Activated CD8-positive, alpha-beta T cell treated with anti-CD3 and anti-CD28 coated beads for 36 hours (primary cell): ENCODE measurements around the gene DEDD. TPM values are rescaled to one million over a fixed set of nuclear protein-coding genes. Genes with fewer than 3 reads are reported as not detected.

ENCODE experiments used
- ATAC-seq: fragments of 200-7000 bp; cut with Tn5 transposase; one replicate; pipeline ENCODE4 v1.10.0; 2021; ENCODE audit warnings: mild to moderate bottlenecking, moderate library complexity
- CTCF ChIA-PET: fragments of 350-600 bp; sonication (Branson Sonifier 250); formaldehyde crosslinking; loops from one replicate; lab custom pipeline; 2021; ENCODE audit warnings: antibody characterized with exemption; lab: Charles Lee
- POLR2A ChIA-PET: fragments of 350-600 bp; sonication (Branson Sonifier 250); formaldehyde crosslinking; loops from one replicate; lab custom pipeline; 2021; ENCODE audit warnings: antibody characterized with exemption; lab: Charles Lee
- DNase-seq: peaks from one replicate; pipeline ENCODE4 v3.0.0-alpha.2; 2020
- H3K27ac Mint-ChIP-seq: one replicate; pipeline ENCODE4 v1.8.0; 2021; ENCODE audit warnings: mild to moderate bottlenecking, mixed read lengths
- H3K27me3 Mint-ChIP-seq: one replicate; pipeline ENCODE4 v1.8.0; 2021; ENCODE audit warnings: mixed read lengths
- H3K36me3 Mint-ChIP-seq: one replicate; pipeline ENCODE4 v1.8.0; 2021; ENCODE audit warnings: low read depth, mixed read lengths
- H3K4me1 Mint-ChIP-seq: one replicate; pipeline ENCODE4 v1.8.0; 2021; ENCODE audit warnings: low read depth, mixed read lengths
- H3K4me3 Mint-ChIP-seq: one replicate; pipeline ENCODE4 v1.8.0; 2021; ENCODE audit warnings: mild to moderate bottlenecking, moderate library complexity, mixed read lengths
- H3K9me3 Mint-ChIP-seq: one replicate; pipeline ENCODE4 v1.8.0; 2021; ENCODE audit warnings: mixed read lengths
- intact Hi-C: fragments of 100-400 bp; cut with micrococcal nuclease; formaldehyde crosslinking; loops from one replicate; pipeline ENCODE4 v1.10.0; 2022
- total RNA-seq, 2 experiments: library from RNA; stranded (reverse); gene quantifications; one replicate each; pipeline ENCODE4 v1.2.3, GENCODE V29; 2021
- TF ChIP-seq, protein P1 (sequence below): fragments of 200-600 bp; IDR thresholded peaks from one replicate; pipeline ENCODE4 v1.8.0; 2022; ENCODE audit warnings: antibody characterized with exemption, mild to moderate bottlenecking

The DEDD gene
- total RNA-seq, 2 experiments from 2014 or later = 30.4 to 37.0 TPM

DNA sequence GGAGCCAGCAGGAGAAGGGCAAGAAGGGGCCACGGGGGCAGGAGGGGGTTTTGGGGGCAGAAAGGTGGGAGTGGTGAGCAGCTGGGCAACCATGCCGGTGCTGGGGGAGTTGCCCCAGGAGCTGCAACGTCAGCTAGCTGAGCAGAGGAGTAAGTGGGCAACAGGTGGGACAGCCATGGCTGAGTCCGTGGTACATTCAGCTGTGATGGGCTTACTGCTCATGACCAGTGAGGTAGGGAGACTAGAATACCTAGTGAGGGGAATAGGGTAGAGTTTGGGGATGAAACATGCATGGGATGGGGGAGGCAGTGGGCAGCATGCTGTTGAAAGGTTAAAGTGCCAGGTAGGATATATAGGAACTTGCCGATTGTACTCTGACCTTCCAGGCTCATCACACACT, 29.2 kb upstream of the DEDD start:
- H3K9me3 Mint-ChIP-seq = no peaks in the 10 kb centered on the region
- DNase-seq (no peak), ATAC-seq (no peak)
- CTCF ChIA-PET = interaction anchor here (1.6 to 1.8 kb wide), 2 partner anchors 65 to 129 kb away, joined by 3 to 7 read pairs; partner anchors contain the start of gene TOMM40L
- peak overlapping the region; percentile 3 for H3K4me3 Mint-ChIP-seq
- intact Hi-C loops = no loop called here
- H3K4me1 Mint-ChIP-seq = peaks cover 58% of the 10 kb centered on the region
- H3K36me3 Mint-ChIP-seq = peaks cover 30% of the 10 kb centered on the region
- no peaks in the 10 kb centered on the region for H3K27me3 Mint-ChIP-seq
- POLR2A ChIA-PET = interaction anchor here (0.7 to 1.2 kb wide), 5 partner anchors 19 to 117 kb away, joined by 3 read pairs; partner anchors contain the start of gene NDUFS2
- TF ChIP-seq, protein P1, sequence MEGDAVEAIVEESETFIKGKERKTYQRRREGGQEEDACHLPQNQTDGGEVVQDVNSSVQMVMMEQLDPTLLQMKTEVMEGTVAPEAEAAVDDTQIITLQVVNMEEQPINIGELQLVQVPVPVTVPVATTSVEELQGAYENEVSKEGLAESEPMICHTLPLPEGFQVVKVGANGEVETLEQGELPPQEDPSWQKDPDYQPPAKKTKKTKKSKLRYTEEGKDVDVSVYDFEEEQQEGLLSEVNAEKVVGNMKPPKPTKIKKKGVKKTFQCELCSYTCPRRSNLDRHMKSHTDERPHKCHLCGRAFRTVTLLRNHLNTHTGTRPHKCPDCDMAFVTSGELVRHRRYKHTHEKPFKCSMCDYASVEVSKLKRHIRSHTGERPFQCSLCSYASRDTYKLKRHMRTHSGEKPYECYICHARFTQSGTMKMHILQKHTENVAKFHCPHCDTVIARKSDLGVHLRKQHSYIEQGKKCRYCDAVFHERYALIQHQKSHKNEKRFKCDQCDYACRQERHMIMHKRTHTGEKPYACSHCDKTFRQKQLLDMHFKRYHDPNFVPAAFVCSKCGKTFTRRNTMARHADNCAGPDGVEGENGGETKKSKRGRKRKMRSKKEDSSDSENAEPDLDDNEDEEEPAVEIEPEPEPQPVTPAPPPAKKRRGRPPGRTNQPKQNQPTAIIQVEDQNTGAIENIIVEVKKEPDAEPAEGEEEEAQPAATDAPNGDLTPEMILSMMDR = no peak
- no peak overlapping the region for H3K27ac Mint-ChIP-seq

DNA sequence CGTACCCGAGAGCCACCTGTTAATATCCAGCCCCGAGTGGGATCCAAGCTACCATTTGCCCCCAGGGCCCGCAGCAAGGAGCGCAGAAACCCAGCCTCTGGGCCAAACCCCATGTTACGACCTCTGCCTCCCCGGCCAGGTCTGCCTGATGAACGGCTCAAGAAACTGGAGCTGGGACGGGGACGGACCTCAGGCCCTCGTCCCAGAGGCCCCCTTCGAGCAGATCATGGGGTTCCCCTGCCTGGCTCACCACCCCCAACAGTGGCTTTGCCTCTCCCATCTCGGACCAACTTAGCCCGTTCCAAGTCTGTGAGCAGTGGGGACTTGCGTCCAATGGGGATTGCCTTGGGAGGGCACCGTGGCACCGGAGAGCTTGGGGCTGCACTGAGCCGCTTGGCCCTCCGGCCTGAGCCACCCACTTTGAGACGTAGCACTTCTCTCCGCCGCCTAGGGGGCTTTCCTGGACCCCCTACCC, 28.2 kb upstream of the DEDD start:
- intact Hi-C loops = no loop called here
- POLR2A ChIA-PET = interaction anchor here (1.0 to 1.3 kb wide), 3 partner anchors 16 to 41 kb away, joined by 3 to 5 read pairs (median 5); partner anchors contain the start of genes B4GALT3 and NDUFS2
- DNase-seq = no peak
- peaks cover 61% of the 10 kb centered on the region for H3K4me1 Mint-ChIP-seq
- peaks cover 30% of the 10 kb centered on the region for H3K36me3 Mint-ChIP-seq
- H3K27ac Mint-ChIP-seq = no peak overlapping the region
- no peaks in the 10 kb centered on the region for H3K9me3 Mint-ChIP-seq
- no peak for ATAC-seq
- peak overlapping the region; percentile 80 for H3K4me3 Mint-ChIP-seq
- TF ChIP-seq, protein P1 = no peak
- CTCF ChIA-PET = interaction anchor here (1.8 kb wide), 1 partner anchor 66 kb away, joined by 7 read pairs; the partner anchor contains the start of gene TOMM40L
- H3K27me3 Mint-ChIP-seq = no peaks in the 10 kb centered on the region

DNA sequence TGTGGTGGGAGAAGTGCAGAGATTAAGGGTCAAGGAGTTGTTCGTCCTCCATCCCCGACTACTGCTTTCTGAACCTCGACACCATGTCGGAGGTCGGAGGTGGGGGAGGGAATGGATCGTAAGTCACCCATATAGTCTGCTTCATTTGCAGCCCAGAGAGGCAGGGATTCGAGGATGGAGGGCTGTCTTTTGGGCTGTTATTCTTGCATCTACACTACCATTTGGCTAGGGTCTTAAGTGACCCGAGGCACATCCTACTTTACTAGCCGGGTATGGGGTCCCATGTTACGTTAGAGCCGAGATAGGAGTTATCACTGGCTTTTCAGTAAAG, 27.4 kb upstream of the DEDD start:
- POLR2A ChIA-PET = interaction anchor here (0.8 to 1.3 kb wide), 5 partner anchors 10 to 42 kb away, joined by 3 to 5 read pairs (median 4); partner anchors contain the start of genes B4GALT3, NDUFS2, NIT1 and PFDN2

DNA sequence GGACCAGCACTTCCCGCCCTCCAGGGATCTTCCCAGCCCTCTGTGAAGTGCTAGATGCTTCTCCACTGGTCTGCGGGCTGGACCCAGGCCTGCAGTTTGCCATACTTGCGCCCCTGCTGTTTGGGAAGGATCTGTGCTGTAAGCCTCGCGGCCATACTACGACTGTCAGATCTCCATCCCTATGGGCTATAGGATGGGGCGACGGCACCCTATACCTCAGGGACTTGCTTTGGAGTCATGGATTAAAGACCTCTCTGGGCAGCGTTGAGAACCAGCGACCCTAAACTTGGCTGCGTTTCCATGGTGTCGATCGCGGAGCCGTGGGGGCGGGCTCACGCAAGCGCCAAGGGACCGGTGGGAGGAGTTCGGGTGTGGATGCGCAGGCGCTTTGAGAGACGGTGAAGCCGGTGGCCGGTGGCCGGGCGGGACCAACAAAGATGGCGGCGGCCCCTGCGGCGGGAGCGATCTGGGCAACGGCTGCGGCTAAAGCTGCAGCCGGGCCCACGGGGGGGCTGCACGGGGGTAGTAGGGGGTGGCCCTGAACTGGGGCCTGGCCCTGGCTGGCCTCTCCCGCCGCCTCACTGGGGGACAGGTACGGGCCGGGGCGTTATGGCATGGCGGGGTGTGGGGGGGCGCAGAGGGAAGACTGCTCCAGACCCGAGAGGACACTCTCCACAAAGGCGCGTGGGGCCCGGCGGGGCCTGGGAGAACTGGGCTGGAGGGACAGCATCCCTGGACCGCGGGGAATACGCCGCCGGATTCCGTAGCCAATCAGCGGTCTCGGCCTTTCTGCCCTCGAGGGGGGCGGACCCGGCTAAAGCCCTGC, 26.8 kb upstream of the DEDD start, which contains the start of gene USP21:
Gene USP21, plus strand, starts transcription at position 414 of the 826 bp plus-strand sequence. CDS start 1,141 bp downstream, outside the sequence.
- intact Hi-C loops = no loop called here
- peaks cover 61% of the 10 kb centered on the region for H3K4me1 Mint-ChIP-seq
- DNase-seq (peak; percentile 95), ATAC-seq (peak; percentile 98)
- TF ChIP-seq, protein P1 = no peak
- peak within 1 kb of the TSS; percentile 84 for H3K27ac Mint-ChIP-seq
- POLR2A ChIA-PET = interaction anchor here (0.8 to 2.4 kb wide), 4 partner anchors 7 to 42 kb away, joined by 4 to 15 read pairs (median 6); partner anchors contain the start of genes NIT1, PFDN2 and PPOX
- no peaks in the 10 kb centered on the region for H3K27me3 Mint-ChIP-seq
- peaks cover 27% of the 10 kb centered on the region for H3K36me3 Mint-ChIP-seq
- no peaks in the 10 kb centered on the region for H3K9me3 Mint-ChIP-seq
- CTCF ChIA-PET = interaction anchor here (1.0 to 1.6 kb wide), 3 partner anchors 62 to 88 kb away, joined by 3 to 7 read pairs (median 4); partner anchors contain the start of gene TOMM40L
- H3K4me3 Mint-ChIP-seq = peak within 1 kb of the TSS; percentile 80

More for the DNA sequence above, 27.4 kb upstream of the DEDD start:
- no peaks in the 10 kb centered on the region for H3K9me3 Mint-ChIP-seq
- H3K4me1 Mint-ChIP-seq = peaks cover 62% of the 10 kb centered on the region
- peak overlapping the region; percentile 77 for H3K27ac Mint-ChIP-seq
- H3K4me3 Mint-ChIP-seq = peak overlapping the region; percentile 80
- CTCF ChIA-PET = no interaction called here
- ATAC-seq (no peak), DNase-seq (no peak)
- H3K36me3 Mint-ChIP-seq = peaks cover 29% of the 10 kb centered on the region
- TF ChIP-seq, protein P1 = no peak
- intact Hi-C loops = no loop called here
- no peaks in the 10 kb centered on the region for H3K27me3 Mint-ChIP-seq
